IPS-18c (cell line): ENCODE data around the gene NCOR2.

Experiments used
- H3K4me3 ChIP-seq: 2 replicates; pipeline ENCODE4 v1.7.0; 2013; ENCODE audit warnings: low read depth, mild to moderate bottlenecking, low read length, moderate library complexity; ENCODE audit not compliant: insufficient read depth
- H3K9me3 ChIP-seq: one replicate; pipeline ENCODE4 v1.6.1; 2013; ENCODE audit warnings: mild to moderate bottlenecking, low read length, moderate library complexity; ENCODE audit not compliant: control insufficient read depth, insufficient read depth

Gene NCOR2

GRCh38 chr12:124566997-124567672 is at the start of gene NCOR2:
Gene NCOR2 (minus strand): TSS chr12:124567612. CDS start chr12:124495251, 72,361 bp downstream.
- peak within 1 kb of the TSS; percentile 86 for H3K4me3 ChIP-seq
- H3K9me3 ChIP-seq = no peaks in the 10 kb centered on the region

DNA sequence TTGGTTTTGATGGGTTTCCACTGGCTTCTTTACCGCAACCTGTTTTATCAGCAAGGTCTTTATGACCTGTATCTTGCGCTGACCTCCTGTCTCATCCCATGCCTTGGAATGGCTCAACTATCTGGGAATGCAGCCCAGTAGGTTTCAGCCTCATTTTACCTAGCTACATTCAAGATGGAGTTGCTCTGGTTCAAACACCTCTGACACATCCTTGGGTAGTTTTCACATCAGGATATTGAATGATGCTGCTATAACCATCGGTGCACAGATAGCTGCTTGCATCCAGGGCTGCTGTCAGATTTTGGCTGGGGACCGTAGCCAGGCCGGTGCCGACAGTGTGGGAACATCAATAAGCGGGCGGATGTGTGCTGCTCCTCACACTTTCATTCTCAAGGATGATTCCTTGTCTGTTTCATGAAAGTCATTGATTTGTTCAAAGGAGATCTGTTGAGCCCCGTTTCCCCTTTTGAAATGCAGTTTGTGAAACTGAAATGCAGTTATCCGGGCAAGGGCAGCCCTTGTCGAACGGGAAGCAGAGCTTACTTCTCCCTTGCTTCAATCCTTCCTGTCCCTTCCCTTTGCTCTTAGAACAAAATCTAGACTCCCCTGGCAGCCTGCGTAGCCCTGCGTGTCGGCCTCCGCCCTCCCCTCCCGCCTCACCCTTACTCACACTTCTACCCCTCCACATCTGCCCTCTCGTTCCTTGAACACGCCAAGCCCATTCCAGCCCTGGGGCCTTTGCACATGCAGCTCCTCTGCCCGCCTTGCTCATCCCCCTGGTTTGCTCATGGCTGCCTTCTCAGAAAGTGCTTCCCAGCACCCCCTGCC is 49.2 kb upstream of the NCOR2 start:
- Histone ChIP-seq H3K4me3 (no peak overlapping the region), H3K9me3 (no peaks in the 10 kb centered on the region)

DNA sequence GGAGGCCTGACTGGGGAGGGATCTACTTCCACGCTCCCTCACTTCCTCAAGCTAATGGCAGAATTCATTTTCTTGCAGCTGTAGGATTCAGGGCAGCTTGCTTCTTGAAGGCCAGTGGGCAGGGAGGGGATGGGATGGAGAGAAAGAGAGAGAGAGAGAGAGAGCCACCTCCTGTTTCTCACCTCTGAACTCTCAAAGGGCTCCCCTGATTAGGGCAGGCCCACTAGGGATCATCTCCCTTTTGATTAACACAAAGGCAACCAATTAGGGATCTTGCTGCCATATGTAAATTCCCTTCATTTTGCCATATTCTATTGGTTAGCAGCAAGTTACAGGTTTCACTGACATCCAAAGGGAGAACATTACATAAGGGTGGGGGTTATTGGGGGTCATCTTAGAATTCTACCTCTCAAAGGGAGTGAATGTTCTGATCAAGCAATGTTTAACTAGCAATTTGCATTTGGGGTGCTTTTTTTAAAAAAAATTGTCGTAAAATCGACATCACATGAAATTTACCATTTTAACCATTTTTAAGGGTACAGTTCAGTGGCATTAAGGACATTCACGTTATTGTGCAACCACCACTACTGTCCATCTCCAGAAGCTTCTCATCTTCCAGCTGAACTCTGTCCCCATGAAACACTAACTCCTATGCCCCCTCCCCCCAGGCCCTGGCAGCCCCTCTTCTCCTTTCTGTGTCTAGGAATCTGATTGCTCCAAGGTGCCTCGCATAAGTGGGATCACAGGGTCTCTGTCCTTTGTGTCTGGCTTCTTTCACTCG is 47.3 kb upstream of the NCOR2 start:
- Histone ChIP-seq H3K9me3 (no peaks in the 10 kb centered on the region), H3K4me3 (no peak overlapping the region)

DNA sequence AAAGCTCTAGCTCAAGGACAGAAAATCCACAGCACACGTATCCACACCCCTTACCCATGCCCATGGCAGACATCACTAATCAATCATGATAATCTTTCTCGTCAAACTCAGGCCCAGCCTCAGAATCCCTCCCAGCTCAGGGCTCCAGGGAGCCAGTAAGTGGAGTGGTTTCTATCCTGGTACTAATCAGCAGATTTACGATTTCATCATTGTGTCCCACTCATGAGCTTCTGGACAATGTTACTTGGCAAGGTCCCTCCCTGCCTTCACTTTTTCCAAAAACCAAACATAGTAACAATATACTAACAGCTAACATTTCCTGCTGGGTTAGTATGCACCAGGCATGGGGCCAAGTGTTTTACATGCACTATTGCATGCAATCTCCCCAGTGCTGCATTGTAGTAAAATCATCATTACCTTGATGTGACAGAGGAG is 45.8 kb upstream of the NCOR2 start:
- Histone ChIP-seq H3K4me3 (no peak overlapping the region), H3K9me3 (no peaks in the 10 kb centered on the region)

- Histone ChIP-seq H3K4me3 (no peak overlapping the region), H3K9me3 (no peaks in the 10 kb centered on the region)
Observed at GRCh38 chr12:124612410-124612680, 44.9 kb upstream of the NCOR2 start.

- Histone ChIP-seq H3K9me3 (no peaks in the 10 kb centered on the region), H3K4me3 (no peak overlapping the region)
Observed at GRCh38 chr12:124611559-124612409, 44.4 kb upstream of the NCOR2 start.

- Histone ChIP-seq H3K4me3 (no peak overlapping the region), H3K9me3 (no peaks in the 10 kb centered on the region)
Observed at GRCh38 chr12:124610629-124611558, 43.5 kb upstream of the NCOR2 start.

GRCh38 chr12:124610021-124610612 is 42.7 kb upstream of the NCOR2 start:
- no peak overlapping the region for H3K4me3 ChIP-seq
- no peaks in the 10 kb centered on the region for H3K9me3 ChIP-seq

DNA sequence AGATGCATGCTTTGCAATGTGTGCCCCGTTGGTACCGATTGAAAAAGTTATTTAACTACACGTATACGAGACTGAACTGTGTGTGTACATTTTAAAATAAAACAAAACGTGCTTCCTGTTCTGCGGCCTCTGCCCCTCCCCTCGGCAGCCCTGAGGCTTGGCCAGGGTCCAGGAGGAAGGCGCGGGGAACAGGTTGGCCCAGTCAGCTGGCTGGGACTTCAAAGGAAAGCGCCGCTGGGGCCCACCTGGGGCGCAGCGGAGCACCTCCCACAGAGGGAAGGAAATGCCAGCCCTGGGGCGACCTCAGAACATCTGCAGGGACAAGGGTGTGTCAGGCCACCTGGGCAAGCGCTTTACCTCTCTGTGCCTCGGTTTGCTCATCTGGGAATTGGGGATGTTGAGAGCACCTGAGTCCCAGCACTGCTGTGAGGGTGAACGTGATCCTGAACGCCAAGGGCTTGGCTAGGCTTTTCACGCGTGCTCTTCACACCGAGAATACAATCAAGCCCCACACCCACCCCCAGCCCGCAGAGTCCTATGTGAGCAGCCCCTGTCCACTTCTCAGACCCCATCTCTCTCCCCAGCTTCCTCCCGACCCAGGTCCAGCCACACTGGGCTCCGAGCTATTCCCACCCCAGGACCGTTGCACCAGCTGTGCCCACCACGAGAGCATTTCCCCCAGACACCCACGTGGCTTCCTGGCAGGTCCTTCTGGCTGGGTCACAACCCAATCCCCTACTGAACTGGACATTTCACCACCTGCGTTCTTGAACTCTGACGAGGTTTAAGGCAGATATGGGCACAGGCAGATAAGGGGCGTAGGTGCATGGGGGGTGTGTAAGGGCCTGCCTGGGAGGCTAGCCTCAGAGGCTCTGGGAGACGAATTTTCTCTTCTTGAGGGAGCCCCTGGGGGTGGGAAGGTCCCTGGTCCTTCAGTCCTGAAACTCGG is 41.9 kb upstream of the NCOR2 start:
- Histone ChIP-seq H3K9me3 (no peaks in the 10 kb centered on the region), H3K4me3 (no peak overlapping the region)

- H3K9me3 ChIP-seq = no peaks in the 10 kb centered on the region
- H3K4me3 ChIP-seq = no peak overlapping the region
Observed at GRCh38 chr12:124608450-124608870, 41.0 kb upstream of the NCOR2 start.

- no peaks in the 10 kb centered on the region for H3K9me3 ChIP-seq
- no peak overlapping the region for H3K4me3 ChIP-seq
Observed at GRCh38 chr12:124607681-124608425, 40.4 kb upstream of the NCOR2 start.

DNA sequence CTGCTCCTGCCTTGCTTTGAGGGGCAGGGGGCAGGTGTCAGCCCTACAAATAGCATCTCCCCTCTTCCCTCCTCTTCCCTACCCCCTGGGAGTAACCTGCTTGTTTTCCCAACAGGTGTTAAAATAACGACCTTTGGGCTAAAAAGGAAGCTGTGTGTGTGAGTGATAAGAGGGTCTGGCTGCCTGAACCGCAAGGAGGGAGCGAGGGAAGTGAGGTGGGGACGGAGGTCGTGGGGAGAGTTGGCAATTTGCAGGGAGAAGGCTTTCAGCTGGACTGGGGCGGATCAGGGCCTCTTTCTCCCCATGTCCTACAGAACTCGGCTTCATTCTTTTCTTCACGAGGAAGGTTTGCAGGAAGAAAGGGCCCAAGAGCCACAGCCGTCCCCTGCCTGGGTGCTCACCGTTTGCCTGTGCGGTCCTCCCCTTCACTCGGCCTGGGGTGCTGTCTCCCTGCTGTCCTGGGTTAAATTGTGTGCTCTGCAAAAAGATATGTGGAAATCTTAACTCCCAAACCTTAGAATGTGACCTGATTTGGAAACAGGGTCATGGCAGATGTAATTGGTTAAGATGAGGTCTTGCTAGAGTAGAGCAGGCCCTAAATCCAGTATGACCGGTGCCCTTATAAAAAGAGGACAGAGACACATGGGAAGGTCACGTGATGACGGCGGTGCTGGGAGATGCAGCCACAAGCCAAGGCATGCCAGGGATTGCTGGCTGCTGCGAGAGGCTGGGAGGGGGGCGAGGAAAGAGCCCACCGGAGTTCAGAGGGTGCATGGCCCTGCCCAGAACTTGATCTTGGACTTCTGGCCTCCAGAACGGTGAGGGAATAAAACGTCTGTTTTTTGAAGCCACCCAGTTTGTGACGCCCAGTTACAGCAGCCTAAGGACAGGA is 38.7 kb upstream of the NCOR2 start:
- Histone ChIP-seq H3K4me3 (no peak overlapping the region), H3K9me3 (no peaks in the 10 kb centered on the region)

DNA sequence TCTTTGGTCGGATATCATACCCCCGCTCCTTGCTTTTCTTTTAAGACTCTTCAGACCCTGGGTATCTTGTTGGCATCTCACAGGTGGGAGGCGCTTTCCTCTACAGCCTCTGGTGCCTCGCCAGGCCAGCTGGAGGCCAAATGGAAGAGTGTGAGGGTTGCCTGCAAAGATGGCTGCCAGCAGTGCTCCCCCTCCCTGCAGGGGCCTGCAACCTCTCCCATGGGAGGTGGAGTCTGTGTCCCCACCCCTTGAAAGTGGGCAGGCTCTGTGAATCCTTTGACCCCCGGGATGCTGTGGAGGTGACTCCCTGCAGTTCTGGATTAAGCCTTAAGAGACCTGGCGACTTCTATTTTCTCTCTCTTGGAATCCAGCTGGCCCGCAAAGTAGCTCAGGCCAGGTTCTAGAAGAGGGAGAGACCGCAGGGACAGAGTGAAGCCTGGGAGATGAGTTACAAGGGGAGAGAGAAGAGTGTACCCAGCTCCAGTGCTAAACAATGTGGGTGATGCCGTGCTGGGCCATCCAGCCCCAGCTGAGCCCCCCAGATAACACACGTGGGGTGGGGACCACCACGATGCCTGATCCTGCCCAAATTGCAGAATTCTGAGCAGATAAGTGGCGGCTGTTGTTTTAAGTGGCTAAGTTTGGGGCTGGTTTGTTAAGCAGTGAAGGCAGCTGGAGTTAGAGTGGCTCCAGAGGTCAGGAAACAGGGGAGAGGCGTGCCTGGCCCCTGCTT is 37.9 kb upstream of the NCOR2 start:
- H3K4me3 ChIP-seq = no peak overlapping the region
- no peaks in the 10 kb centered on the region for H3K9me3 ChIP-seq
